CD14-positive monocyte (primary cell): Measurements from ENCODE around the gene CTAGE4. TPM values are rescaled to one million over a fixed set of nuclear protein-coding genes. Genes with fewer than 3 reads are reported as not detected.
"Not testable (repeated sequence)": the region's sequence is repeated elsewhere in the genome, so short reads cannot be mapped to it uniquely, and the experiment has no call there.

Experiments
- DNase-seq, 3 donors: peaks; one replicate each; pipeline ENCODE4 v3.0.0-alpha.2; 2011 to 2022
- H2AFZ ChIP-seq: 2 replicates; pipeline ENCODE4 v1.6.0; 2012; ENCODE audit warnings: mild to moderate bottlenecking, low read depth, low read length, inconsistent platforms; ENCODE audit not compliant: insufficient read depth, poor library complexity, severe bottlenecking
- H3K27ac ChIP-seq, 2 donors: 1 replicate in 1 of 2; 2 replicates in 1 of 2; pipeline ENCODE4 v1.5.1; 2012 to 2013; ENCODE audit warnings: low read length in 2 of 2, control low read depth in 1 of 2, inconsistent platforms in 1 of 2, low read depth in 1 of 2, mild to moderate bottlenecking in 1 of 2
- H3K27me3 ChIP-seq, 2 donors: one replicate each; pipeline versions ENCODE4 v1.6.0 to v1.6.1; 2011 to 2013; ENCODE audit warnings: low read length in 2 of 2; ENCODE audit not compliant: control insufficient read depth in 2 of 2, insufficient read depth in 2 of 2
- H3K36me3 ChIP-seq, 2 donors: replicated peaks in 1 of 2; 1 replicate in 1 of 2; 2 replicates in 1 of 2; pipeline versions ENCODE4 v1.5.1 to v1.6.1; 2012 to 2013; ENCODE audit warnings: low read length in 2 of 2, control low read depth in 1 of 2, inconsistent platforms in 1 of 2, mild to moderate bottlenecking in 1 of 2; ENCODE audit not compliant: insufficient read depth in 2 of 2, control insufficient read depth in 1 of 2
- H3K4me1 ChIP-seq, 2 donors: 1 replicate in 1 of 2; 2 replicates in 1 of 2; pipeline versions ENCODE4 v1.5.1 to v1.6.1; 2012 to 2013; ENCODE audit warnings: low read length in 2 of 2, control low read depth in 1 of 2, inconsistent platforms in 1 of 2, mild to moderate bottlenecking in 1 of 2, moderate library complexity in 1 of 2; ENCODE audit not compliant: insufficient read depth in 2 of 2, control insufficient read depth in 1 of 2
- H3K4me2 ChIP-seq: replicated peaks from 2 replicates; pipeline ENCODE3; 2012; ENCODE audit warnings: low read length, moderate library complexity, mild to moderate bottlenecking; ENCODE audit not compliant: poor library complexity, severe bottlenecking; ENCODE audit errors: extremely low read depth
- H3K4me3 ChIP-seq, 3 experiments: fragments of 200-600 bp in 1 of 3; sonication (generic) in 1 of 3; replicated peaks in 1 of 3; 1 replicate in 2 of 3; 2 replicates in 1 of 3; pipeline ENCODE4 v1.5.1; 2011 to 2013; ENCODE audit warnings: low read length in 3 of 3, mild to moderate bottlenecking in 3 of 3, control low read depth in 2 of 3, low read depth in 2 of 3, inconsistent platforms in 1 of 3, moderate library complexity in 1 of 3
- H3K79me2 ChIP-seq: 2 replicates; pipeline ENCODE4 v1.6.0; 2012; ENCODE audit warnings: mild to moderate bottlenecking, control low read depth, inconsistent platforms, low read length, moderate library complexity; ENCODE audit not compliant: insufficient read depth
- H3K9ac ChIP-seq: 2 replicates; pipeline ENCODE4 v1.6.0; 2017; ENCODE audit warnings: low read length, mild to moderate bottlenecking; ENCODE audit not compliant: insufficient read depth, poor library complexity, severe bottlenecking
- H3K9me3 ChIP-seq, 2 donors: replicated peaks in 1 of 2; 1 replicate in 1 of 2; 2 replicates in 1 of 2; pipeline versions ENCODE4 v1.5.1 to v1.6.1; 2012 to 2013; ENCODE audit warnings: low read length in 2 of 2, control low read depth in 1 of 2; ENCODE audit not compliant: control insufficient read depth in 1 of 2, insufficient read depth in 1 of 2
- H4K20me1 ChIP-seq: 2 replicates; pipeline ENCODE4 v1.6.0; 2012; ENCODE audit warnings: mild to moderate bottlenecking, low read length, control low read depth, moderate library complexity; ENCODE audit not compliant: insufficient read depth
- H3K27ac Mint-ChIP-seq, 7 donors: one replicate each; pipeline ENCODE4 v1.8.0; 2020; ENCODE audit warnings: mild to moderate bottlenecking in 7 of 7, mixed read lengths in 7 of 7, moderate library complexity in 6 of 7, inconsistent platforms in 2 of 7
- H3K27me3 Mint-ChIP-seq, 3 donors: one replicate each; pipeline ENCODE4 v1.8.0; 2021 to 2022; ENCODE audit warnings: low read depth in 3 of 3, mild to moderate bottlenecking in 3 of 3, mixed read lengths in 3 of 3, moderate library complexity in 3 of 3, inconsistent platforms in 1 of 3
- H3K36me3 Mint-ChIP-seq, 2 donors: one replicate each; pipeline ENCODE4 v1.8.0; 2020; ENCODE audit warnings: mixed read lengths in 2 of 2, inconsistent platforms in 1 of 2, mild to moderate bottlenecking in 1 of 2
- H3K4me1 Mint-ChIP-seq: one replicate; pipeline ENCODE4 v1.8.0; 2020; ENCODE audit warnings: mild to moderate bottlenecking, mixed read lengths
- H3K4me3 Mint-ChIP-seq, 2 donors: one replicate each; pipeline ENCODE4 v1.8.0; 2020; ENCODE audit warnings: mild to moderate bottlenecking in 2 of 2, mixed read lengths in 2 of 2, moderate library complexity in 1 of 2
- H3K9me3 Mint-ChIP-seq, 7 donors: one replicate each; pipeline ENCODE4 v1.8.0; 2020 to 2022; ENCODE audit warnings: mixed read lengths in 7 of 7, mild to moderate bottlenecking in 6 of 7, moderate library complexity in 6 of 7, inconsistent platforms in 2 of 7
- WGBS: methylation state at CpG from one replicate; pipeline ENCODE4 v1.1.5; 2013; ENCODE audit warnings: missing lambda C conversion rate; ENCODE audit not compliant: insufficient coverage; 5-methylcytosine and 5-hydroxymethylcytosine counted together
- intact Hi-C, 2 donors: fragments of 100-400 bp; cut with micrococcal nuclease; formaldehyde crosslinking; loops; one replicate each; pipeline versions ENCODE4 v1.15.0 to v1.15.1; 2023
- polyA plus RNA-seq, 3 donors: library from polyadenylated mRNA; depleted of rRNA in 1 of 3; unstranded in 2 of 3; stranded (reverse) in 1 of 3; fragments of 300-500 nt in 2 of 3; fragments of >200 nt in 1 of 3; fragmentation: Illumina TruSeq in 2 of 3; gene quantifications; 1 replicate in 2 of 3; 2 replicates in 1 of 3; pipeline ENCODE4 v1.2.3, GENCODE V29; 2012 to 2021

Gene CTAGE4
- polyA plus RNA-seq, 3 donors, result not detected

DNA sequence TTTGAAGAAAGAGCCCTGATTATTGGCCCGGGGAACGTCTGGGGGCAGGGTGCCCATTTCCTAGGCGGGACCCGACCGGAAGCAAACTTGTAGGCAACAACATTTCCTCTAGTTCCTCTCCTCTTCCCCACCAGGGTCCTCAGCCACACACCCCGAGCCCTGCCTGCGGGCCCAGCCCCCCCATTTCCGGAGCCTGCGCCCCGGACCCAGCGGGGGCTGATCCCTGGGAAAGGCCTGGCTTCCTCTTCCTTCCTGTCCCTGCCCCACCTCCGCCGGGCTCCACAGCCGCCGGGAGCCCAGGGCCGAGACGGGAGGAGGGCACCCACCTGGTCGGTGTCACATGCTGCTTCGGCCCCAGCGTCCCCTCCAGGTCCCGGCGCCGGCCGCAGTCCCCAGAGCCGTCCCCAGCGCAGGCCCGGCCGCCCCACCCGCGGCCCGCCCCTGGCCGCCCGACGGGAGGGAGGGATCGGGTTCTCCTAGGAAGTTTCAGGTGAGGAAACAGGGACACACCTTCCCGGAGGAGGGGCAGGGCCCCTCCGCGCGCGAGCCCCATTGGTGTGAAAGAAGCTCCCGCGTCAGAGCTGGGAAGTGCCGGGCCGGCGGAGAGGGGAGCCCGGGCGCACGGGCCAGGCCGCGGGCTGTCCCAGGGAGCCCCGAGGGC is 12.1 kb downstream of the CTAGE4 start, which contains the start of gene ARHGEF35:
TSS of gene ARHGEF35 (minus strand) at position 622 of the 661 bp plus-strand sequence. CDS start 7,450 bp downstream, outside the sequence.
- H3K4me1 ChIP-seq, H4K20me1 ChIP-seq, H3K4me2 ChIP-seq, H3K27ac Mint-ChIP-seq, intact Hi-C loops, DNase-seq, H2AFZ ChIP-seq, H3K27me3 ChIP-seq, H3K4me3 Mint-ChIP-seq, H3K9me3 Mint-ChIP-seq, H3K9me3 ChIP-seq, H3K79me2 ChIP-seq, H3K27me3 Mint-ChIP-seq, H3K36me3 Mint-ChIP-seq, H3K36me3 ChIP-seq, H3K27ac ChIP-seq, H3K9ac ChIP-seq, H3K4me3 ChIP-seq, H3K4me1 Mint-ChIP-seq: not testable (repeated sequence)
- no CpG with 5 or more reads among the region's 51 CpGs for WGBS

GRCh38 chr7:144198934-144199333 is 15.7 kb downstream of the CTAGE4 start:
- H3K4me1 ChIP-seq, H2AFZ ChIP-seq, H3K27me3 Mint-ChIP-seq, H3K79me2 ChIP-seq, H3K36me3 ChIP-seq, H3K9ac ChIP-seq, H3K9me3 ChIP-seq, H3K27me3 ChIP-seq, H4K20me1 ChIP-seq, H3K36me3 Mint-ChIP-seq, H3K4me3 Mint-ChIP-seq, DNase-seq, H3K4me2 ChIP-seq, H3K4me3 ChIP-seq, H3K4me1 Mint-ChIP-seq, H3K27ac Mint-ChIP-seq, H3K27ac ChIP-seq, H3K9me3 Mint-ChIP-seq, intact Hi-C loops: not testable (repeated sequence)
- no CpG with 5 or more reads among the region's 4 CpGs for WGBS

DNA sequence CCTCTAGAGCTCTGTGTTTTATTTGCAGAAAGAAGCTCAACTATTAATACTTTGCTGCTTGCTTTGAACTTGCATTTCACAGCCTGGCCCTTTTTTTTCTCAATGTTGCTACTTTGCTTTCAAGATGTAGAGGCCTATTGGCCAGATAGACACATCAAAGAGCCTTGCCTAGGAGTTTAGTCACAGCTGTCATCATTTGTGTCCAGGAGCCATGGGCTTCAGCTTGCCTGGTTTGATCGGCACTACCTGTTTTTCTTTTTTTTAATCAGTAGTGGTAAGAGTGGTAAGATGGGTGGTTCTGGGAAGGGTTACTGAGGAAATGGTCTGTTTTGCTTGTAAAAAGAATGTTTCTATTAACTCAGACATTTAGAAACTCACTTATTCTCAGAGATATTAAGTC is 18.7 kb downstream of the CTAGE4 start:
- no CpG with 5 or more reads among the region's 1 CpG for WGBS
- intact Hi-C loops, H3K36me3 Mint-ChIP-seq, H3K79me2 ChIP-seq, DNase-seq, H3K27ac Mint-ChIP-seq, H3K36me3 ChIP-seq, H3K4me2 ChIP-seq, H3K4me3 Mint-ChIP-seq, H3K4me3 ChIP-seq, H3K27me3 ChIP-seq, H3K27ac ChIP-seq, H3K4me1 ChIP-seq, H3K9ac ChIP-seq, H2AFZ ChIP-seq, H3K27me3 Mint-ChIP-seq, H3K4me1 Mint-ChIP-seq, H3K9me3 Mint-ChIP-seq, H3K9me3 ChIP-seq, H4K20me1 ChIP-seq: not testable (repeated sequence)

GRCh38 chr7:144203086-144203485 is 19.8 kb downstream of the CTAGE4 start:
- no CpG with 5 or more reads among the region's 3 CpGs for WGBS
- H3K27me3 ChIP-seq, intact Hi-C loops, H4K20me1 ChIP-seq, DNase-seq, H3K4me3 ChIP-seq, H3K4me3 Mint-ChIP-seq, H3K9me3 Mint-ChIP-seq, H3K36me3 ChIP-seq, H3K27ac Mint-ChIP-seq, H3K79me2 ChIP-seq, H3K27ac ChIP-seq, H3K27me3 Mint-ChIP-seq, H3K4me1 Mint-ChIP-seq, H3K4me1 ChIP-seq, H3K4me2 ChIP-seq, H2AFZ ChIP-seq, H3K9ac ChIP-seq, H3K9me3 ChIP-seq, H3K36me3 Mint-ChIP-seq: not testable (repeated sequence)
